Ishikawa (cell line): ENCODE measurements around the gene RNF224.

Source experiments
- CEBPB ChIP-seq: IDR thresholded peaks from 2 replicates; pipeline ENCODE4 v1.6.1; 2012
- CREB1 ChIP-seq: IDR thresholded peaks from 2 replicates; pipeline ENCODE4 v1.6.1; 2012; ENCODE audit warnings: low read depth
- EGR1 ChIP-seq: IDR thresholded peaks from 2 replicates; pipeline ENCODE4 v1.6.1; 2012
- EP300 ChIP-seq: IDR thresholded peaks from 2 replicates; pipeline ENCODE4 v1.6.1; 2012; ENCODE audit warnings: borderline replicate concordance
- FOXM1 ChIP-seq: IDR thresholded peaks from 2 replicates; pipeline ENCODE4 v1.6.1; 2012; ENCODE audit warnings: low read depth, borderline replicate concordance
- NFIC ChIP-seq: IDR thresholded peaks from 2 replicates; pipeline ENCODE4 v1.6.1; 2012
- RAD21 ChIP-seq: IDR thresholded peaks from 2 replicates; pipeline ENCODE4 v1.6.1; 2012; ENCODE audit warnings: low read depth
- REST ChIP-seq: IDR thresholded peaks from 2 replicates; pipeline ENCODE4 v1.6.1; 2012; ENCODE audit warnings: low read depth, mild to moderate bottlenecking
- TAF1 ChIP-seq: IDR thresholded peaks from 2 replicates; pipeline ENCODE4 v1.6.1; 2012; ENCODE audit warnings: low read depth, mild to moderate bottlenecking
- TCF12 ChIP-seq: IDR thresholded peaks from 2 replicates; pipeline ENCODE4 v1.6.1; 2012; ENCODE audit warnings: low read depth
- TEAD4 ChIP-seq: IDR thresholded peaks from 2 replicates; pipeline ENCODE4 v1.6.1; 2012
- YY1 ChIP-seq: IDR thresholded peaks from 2 replicates; pipeline ENCODE4 v1.6.1; 2012; ENCODE audit warnings: low read depth
- ZBTB7A ChIP-seq: IDR thresholded peaks from 2 replicates; pipeline ENCODE4 v1.6.1; 2012; ENCODE audit warnings: low read depth
- TF ChIP-seq, protein P1 (sequence below): IDR thresholded peaks from 2 replicates; pipeline ENCODE4 v1.6.1; 2012
- TF ChIP-seq, protein P2 (sequence below): IDR thresholded peaks from 2 replicates; pipeline ENCODE4 v1.6.1; 2012

RNF224 gene

GRCh38 chr9:137216188-137216965 is 10.9 kb upstream of the RNF224 start:
- no peak for TF ChIP-seq RAD21
- no peak for TF ChIP-seq CEBPB
- TF ChIP-seq TCF12 = no peak
- TF ChIP-seq FOXM1 = no peak

GRCh38 chr9:137217276-137218211 is 9.8 kb upstream of the RNF224 start:
- no peak for TF ChIP-seq CREB1
- TF ChIP-seq EP300 = no peak
- no peak for TF ChIP-seq REST
- TF ChIP-seq TEAD4 = no peak
- peak; percentile 9; the same call in 1 of the 2 replicates for TF ChIP-seq RAD21
- TF ChIP-seq, protein P1, sequence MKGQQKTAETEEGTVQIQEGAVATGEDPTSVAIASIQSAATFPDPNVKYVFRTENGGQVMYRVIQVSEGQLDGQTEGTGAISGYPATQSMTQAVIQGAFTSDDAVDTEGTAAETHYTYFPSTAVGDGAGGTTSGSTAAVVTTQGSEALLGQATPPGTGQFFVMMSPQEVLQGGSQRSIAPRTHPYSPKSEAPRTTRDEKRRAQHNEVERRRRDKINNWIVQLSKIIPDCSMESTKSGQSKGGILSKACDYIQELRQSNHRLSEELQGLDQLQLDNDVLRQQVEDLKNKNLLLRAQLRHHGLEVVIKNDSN = no peak
- TF ChIP-seq, protein P2, sequence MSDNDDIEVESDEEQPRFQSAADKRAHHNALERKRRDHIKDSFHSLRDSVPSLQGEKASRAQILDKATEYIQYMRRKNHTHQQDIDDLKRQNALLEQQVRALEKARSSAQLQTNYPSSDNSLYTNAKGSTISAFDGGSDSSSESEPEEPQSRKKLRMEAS = peak; percentile 66
- 0 out of 2 replicates have a peak, but pooled peaks have one; percentile 44 for TF ChIP-seq ZBTB7A
- no peak for TF ChIP-seq FOXM1
- TF ChIP-seq NFIC = no peak
- no peak for TF ChIP-seq CEBPB
- no peak for TF ChIP-seq TCF12

DNA sequence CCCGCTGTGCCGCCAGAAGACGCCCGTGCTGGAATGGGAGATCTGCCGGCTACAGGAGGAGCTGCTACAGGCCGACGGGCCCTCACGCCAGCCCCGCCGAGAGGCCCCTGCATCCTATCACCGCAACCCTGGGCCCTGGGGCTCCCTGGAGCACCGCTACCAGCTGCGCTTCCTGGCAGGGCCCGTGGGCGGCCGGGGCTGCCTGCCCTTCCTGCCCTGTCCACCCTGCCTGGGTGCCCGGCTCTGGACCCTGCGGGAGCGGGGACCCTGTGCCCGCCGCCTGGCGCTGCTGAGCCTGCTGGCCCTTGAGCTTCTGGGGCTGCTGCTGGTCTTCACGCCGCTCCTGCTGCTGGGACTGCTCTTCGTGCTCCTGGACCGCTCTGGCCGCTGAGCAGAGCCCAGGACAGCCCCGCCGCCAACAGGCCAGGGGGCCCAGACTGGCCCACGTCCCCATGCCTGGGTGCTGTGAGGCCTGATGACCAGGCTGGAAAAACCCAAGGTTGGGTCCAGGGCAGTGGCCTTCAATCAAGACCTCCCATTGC is 9.0 kb upstream of the RNF224 start:
- no peak for TF ChIP-seq TCF12
- TF ChIP-seq CEBPB = no peak
- no peak for TF ChIP-seq RAD21
- no peak for TF ChIP-seq REST
- TF ChIP-seq, protein P1 = no peak
- no peak for TF ChIP-seq NFIC
- TF ChIP-seq EP300 = no peak
- no peak for TF ChIP-seq FOXM1
- TF ChIP-seq EGR1 = no peak
- no peak for TF ChIP-seq YY1
- no peak for TF ChIP-seq CREB1
- TF ChIP-seq, protein P2 = no peak
- no peak for TF ChIP-seq TAF1
- no peak for TF ChIP-seq TEAD4

DNA sequence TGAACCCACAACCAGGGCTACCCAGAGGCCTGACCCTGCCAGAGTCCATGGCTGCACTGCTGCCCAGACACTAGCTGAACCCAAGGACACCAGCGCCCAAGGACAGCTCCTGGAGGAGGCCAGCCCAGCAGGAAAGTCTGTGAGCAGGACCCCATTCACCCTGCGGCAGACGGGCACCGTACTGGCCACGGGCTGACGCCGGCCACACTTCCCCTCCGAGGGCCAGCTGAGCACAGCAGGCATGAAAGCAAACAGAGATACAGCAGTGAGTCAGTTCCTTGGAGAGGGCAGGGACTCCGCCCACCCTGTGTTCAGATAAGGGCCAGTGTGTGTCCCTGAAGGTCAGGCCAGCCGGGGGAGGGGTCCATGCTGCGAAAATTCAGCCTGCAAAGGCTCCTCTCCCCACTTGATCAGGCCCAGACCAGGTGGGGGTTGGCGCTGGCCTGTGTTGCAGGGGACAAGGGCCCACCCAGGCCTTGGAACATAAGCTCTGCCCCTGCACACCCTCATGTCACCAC is 8.5 kb upstream of the RNF224 start:
- no peak for TF ChIP-seq CEBPB
- no peak for TF ChIP-seq TEAD4

- no peak for TF ChIP-seq CEBPB
- TF ChIP-seq EGR1 = no peak
- TF ChIP-seq RAD21 = no peak
- TF ChIP-seq, protein P1 = no peak
- TF ChIP-seq ZBTB7A = no peak
- TF ChIP-seq TCF12 = no peak
- no peak for TF ChIP-seq CREB1
- TF ChIP-seq, protein P2 = no peak
- TF ChIP-seq TAF1 = no peak
- no peak for TF ChIP-seq TEAD4
- no peak for TF ChIP-seq FOXM1
- no peak for TF ChIP-seq EP300
- no peak for TF ChIP-seq REST
- TF ChIP-seq NFIC = no peak
- TF ChIP-seq YY1 = no peak
Measured at GRCh38 chr9:137219757-137220316, 7.5 kb upstream of the RNF224 start.
